GM12875 (cell line): ENCODE data around the gene ADRA2A.

Source experiments
- H3K4me3 ChIP-seq: one replicate; pipeline ENCODE4 v1.5.1; 2011; ENCODE audit warnings: low read depth, low read length, control low read depth
- CTCF ChIP-seq: IDR thresholded peaks from 2 replicates; pipeline ENCODE4 v1.5.1; 2011; ENCODE audit warnings: low read depth, mild to moderate bottlenecking, control low read depth, inconsistent platforms, low read length, moderate library complexity, borderline replicate concordance; ENCODE audit not compliant: insufficient read depth

The ADRA2A gene

GRCh38 chr10:111126077-111126476 is 49.2 kb downstream of the ADRA2A start:
- TF ChIP-seq CTCF: no peak
- no peak overlapping the region for H3K4me3 ChIP-seq

GRCh38 chr10:111127081-111127848 is 50.4 kb downstream of the ADRA2A start:
- no peak overlapping the region for H3K4me3 ChIP-seq
- no peak for TF ChIP-seq CTCF

GRCh38 chr10:111128331-111129180 is 51.7 kb downstream of the ADRA2A start:
- no peak overlapping the region for H3K4me3 ChIP-seq
- no peak for TF ChIP-seq CTCF

GRCh38 chr10:111129363-111129762 is 52.5 kb downstream of the ADRA2A start:
- no peak overlapping the region for H3K4me3 ChIP-seq
- TF ChIP-seq CTCF: no peak

- H3K4me3 ChIP-seq: no peak overlapping the region
- no peak for TF ChIP-seq CTCF
Measured at GRCh38 chr10:111130471-111130870, 53.6 kb downstream of the ADRA2A start.
